ENCODE results near the gene ARG1. TPM values are rescaled to one million over a fixed set of nuclear protein-coding genes. Genes with fewer than 3 reads are reported as not detected.

The ARG1 gene
- total RNA-seq, 1 donor from 2014 or later, result not detected

GRCh38 chr6:131588643-131589042, 15.6 kb downstream of the ARG1 start:
- no peaks in the 10 kb centered on the region for H3K27me3 ChIP-seq
- intact Hi-C loops (cut with DNase I), result no loop called here
- H3K4me1 ChIP-seq, result no peaks in the 10 kb centered on the region
- no peak overlapping the region for H3K27ac ChIP-seq
- no peak overlapping the region for H3K4me3 ChIP-seq
- H3K36me3 ChIP-seq, result peaks cover 70 to 87% of the 10 kb centered on the region in 2 donors
- no peak for TF ChIP-seq CTCF (IDR thresholded peaks at IDR 0.05)
- no peaks in the 10 kb centered on the region for H3K9me3 ChIP-seq
- DNase-seq (ENCODE audit: low spot score in 2 of 2), result no peak

- TF ChIP-seq CTCF (IDR thresholded peaks at IDR 0.05), result no peak
- DNase-seq (ENCODE audit: low spot score in 2 of 2), result no peak
Observed at GRCh38 chr6:131592935-131593334, 19.9 kb downstream of the ARG1 start.

GRCh38 chr6:131594074-131594473, 21.0 kb downstream of the ARG1 start:
- intact Hi-C loops (cut with DNase I), result no loop called here
- Histone ChIP-seq H3K27ac (no peak overlapping the region), H3K27me3 (no peaks in the 10 kb centered on the region), H3K4me3 (no peak overlapping the region), H3K9me3 (no peaks in the 10 kb centered on the region), H3K36me3 (peaks cover 69 to 95% of the 10 kb centered on the region in 2 donors), H3K4me1 (no peaks in the 10 kb centered on the region)
- DNase-seq (ENCODE audit: low spot score in 2 of 2), result no peak
- TF ChIP-seq CTCF (IDR thresholded peaks at IDR 0.05), result no peak

More at GRCh38 chr6:131592935-131593334, 19.9 kb downstream of the ARG1 start:
- H3K36me3 ChIP-seq, result peaks cover 69 to 95% of the 10 kb centered on the region in 2 donors
- H3K4me1 ChIP-seq, result no peaks in the 10 kb centered on the region
- no peaks in the 10 kb centered on the region for H3K27me3 ChIP-seq
- no peak overlapping the region for H3K27ac ChIP-seq
- H3K4me3 ChIP-seq, result no peak overlapping the region
- no peaks in the 10 kb centered on the region for H3K9me3 ChIP-seq
- intact Hi-C loops (cut with DNase I), result no loop called here

GRCh38 chr6:131597446-131597845, 24.4 kb downstream of the ARG1 start:
- Histone ChIP-seq H3K9me3 (no peaks in the 10 kb centered on the region), H3K4me1 (no peaks in the 10 kb centered on the region), H3K27ac (no peak overlapping the region), H3K27me3 (no peaks in the 10 kb centered on the region), H3K36me3 (peaks cover 66 to 94% of the 10 kb centered on the region in 2 donors), H3K4me3 (no peak overlapping the region)
- no peak for TF ChIP-seq CTCF (IDR thresholded peaks at IDR 0.05)
- intact Hi-C loops (cut with DNase I), result no loop called here
- no peak for DNase-seq (ENCODE audit: low spot score in 2 of 2)

GRCh38 chr6:131600716-131601115, 27.7 kb downstream of the ARG1 start:
- Histone ChIP-seq H3K27ac (no peak overlapping the region), H3K4me3 (no peak overlapping the region), H3K4me1 (no peaks in the 10 kb centered on the region), H3K9me3 (no peaks in the 10 kb centered on the region), H3K36me3 (peaks cover 70 to 97% of the 10 kb centered on the region in 2 donors), H3K27me3 (no peaks in the 10 kb centered on the region)
- intact Hi-C loops (cut with DNase I), result no loop called here
- no peak for DNase-seq (ENCODE audit: low spot score in 2 of 2)
- TF ChIP-seq CTCF (IDR thresholded peaks at IDR 0.05), result no peak

- Histone ChIP-seq H3K27me3 (no peaks in the 10 kb centered on the region), H3K4me1 (no peaks in the 10 kb centered on the region), H3K4me3 (no peak overlapping the region), H3K27ac (no peak overlapping the region), H3K36me3 (peaks cover 74 to 96% of the 10 kb centered on the region in 2 donors), H3K9me3 (no peaks in the 10 kb centered on the region)
- TF ChIP-seq CTCF (IDR thresholded peaks at IDR 0.05), result no peak
- DNase-seq (ENCODE audit: low spot score in 2 of 2), result no peak
- intact Hi-C loops (cut with DNase I), result no loop called here
Observed at GRCh38 chr6:131602781-131603312, 29.8 kb downstream of the ARG1 start.
